Kidney (tissue), 14 donors: Measurements from ENCODE around the gene NUDT5. TPM values are rescaled to one million over a fixed set of nuclear protein-coding genes. Genes with fewer than 3 reads are reported as not detected.

ENCODE experiments used
- DNase-seq, 5 donors: peaks; one replicate each; pipeline ENCODE4 v3.0.0-alpha.2; 2013 to 2020
- FAIRE-seq: peaks from 2 replicates; lab custom pipeline; 2012; peaks lifted over from hg19 to GRCh38; lab: Jason Lieb, UNC
- H3K27ac ChIP-seq, 2 donors: one replicate each; pipeline ENCODE4 v1.7.0; 2013; ENCODE audit warnings: low read depth in 2 of 2, low read length in 2 of 2, inconsistent platforms in 1 of 2
- H3K27me3 ChIP-seq: one replicate; pipeline ENCODE4 v1.7.1; 2013; ENCODE audit warnings: low read length, inconsistent platforms; ENCODE audit not compliant: control insufficient read depth, insufficient read depth
- H3K36me3 ChIP-seq, 3 donors: one replicate each; pipeline versions ENCODE4 v1.7.0 to v1.7.1; 2013; ENCODE audit warnings: low read length in 3 of 3, control low read depth in 1 of 3, inconsistent platforms in 1 of 3; ENCODE audit not compliant: insufficient read depth in 3 of 3, control insufficient read depth in 2 of 3
- H3K4me1 ChIP-seq, 3 donors: one replicate each; pipeline versions ENCODE4 v1.7.0 to v1.7.1; 2013; ENCODE audit warnings: low read length in 3 of 3, inconsistent platforms in 1 of 3, low read depth in 1 of 3; ENCODE audit not compliant: control insufficient read depth in 2 of 3, insufficient read depth in 2 of 3
- H3K4me3 ChIP-seq, 3 donors: one replicate each; pipeline versions ENCODE4 v1.7.0 to v1.8.1; 2013; ENCODE audit warnings: low read length in 3 of 3, control low read depth in 1 of 3, inconsistent platforms in 1 of 3
- H3K9ac ChIP-seq, 3 donors: one replicate each; pipeline versions ENCODE4 v1.7.0 to v1.7.1; 2013; ENCODE audit warnings: low read length in 3 of 3, control low read depth in 1 of 3, inconsistent platforms in 1 of 3
- H3K9me3 ChIP-seq, 3 donors: one replicate each; pipeline versions ENCODE4 v1.7.0 to v1.7.1; 2013; ENCODE audit warnings: low read length in 3 of 3, control low read depth in 1 of 3, inconsistent platforms in 1 of 3; ENCODE audit not compliant: control insufficient read depth in 2 of 3, insufficient read depth in 1 of 3
- CTCF ChIP-seq: IDR thresholded peaks from 3 replicates; pipeline ENCODE4 v1.5.1; 2012; ENCODE audit warnings: mild to moderate bottlenecking, moderate library complexity, borderline replicate concordance; ENCODE audit not compliant: insufficient read depth; ENCODE audit errors: extremely low read depth
- intact Hi-C: fragments of 100-400 bp; cut with DNase I; formaldehyde crosslinking; loops from one replicate; pipeline ENCODE4 v1.11.1; 2022
- polyA plus RNA-seq: library from polyadenylated mRNA; stranded (reverse); fragments of 350-450 nt; fragmentation: Illumina TruSeq; extraction: RNeasy Lipid Tissue Mini Kit (QIAGEN cat#74804); gene quantifications from one replicate; pipeline ENCODE4 v1.2.3, GENCODE V29; 2014; ENCODE audit warnings: low read depth, low replicate concordance; ENCODE audit not compliant: insufficient read depth
- total RNA-seq: library from RNA; stranded (reverse); fragmentation: NEBNext Ultra II Directional; extraction: Animal tissue kit (Norgen Biotek cat#: 25700); gene quantifications from one replicate; pipeline ENCODE4 v1.2.1, GENCODE V29; 2021
- donor health status: control.
- donor health status: control.
- donor health status: control.
- donor health status: control.
- donor health status: control.
- donor health status: DM: yes; HTN: yes; CAD: no.
- donor health status: Normal renal cell carcinoma (clear cell type).

The NUDT5 gene
- total and polyA plus RNA-seq, 2 donors from 2014 or later, result 48.3 to 78.2 TPM

- intact Hi-C loops, result no loop called here
- H3K27ac ChIP-seq, result no peak overlapping the region
- peaks cover 0 to 4% (median 3%) of the 10 kb centered on the region in 3 donors for H3K36me3 ChIP-seq
- DNase-seq (no peak), FAIRE-seq (no peak)
- H3K4me3 ChIP-seq, result peak overlapping the region; percentile 89 to 100 (median 100)
- H3K27me3 ChIP-seq, result no peaks in the 10 kb centered on the region
- no peak for TF ChIP-seq CTCF
- no peaks in the 10 kb centered on the region for H3K9me3 ChIP-seq
- peak overlapping the region; percentile 53 to 99 (median 63) for H3K9ac ChIP-seq
- H3K4me1 ChIP-seq, result peaks cover 0 to 15% (median 5%) of the 10 kb centered on the region in 3 donors
Measured at GRCh38 chr10:12196531-12197211, 980 bp upstream of the NUDT5 start.

GRCh38 chr10:12195281-12195602 lies 449 bp downstream of the NUDT5 start:
- no peak for FAIRE-seq
- Histone ChIP-seq H3K9me3 (no peaks in the 10 kb centered on the region), H3K36me3 (peaks cover 0 to under 1% (median 0%) of the 10 kb centered on the region in 3 donors), H3K4me3 (peak overlapping the region; percentile 89 to 100 (median 100)), H3K9ac (peak overlapping the region; percentile 53 to 99 (median 63)), H3K27me3 (no peaks in the 10 kb centered on the region), H3K27ac (peak overlapping the region; percentile 86 to 92), H3K4me1 (peaks cover 0 to 15% (median 5%) of the 10 kb centered on the region in 3 donors)
- DNase-seq, result no peak
- intact Hi-C loops, result no loop called here
- no peak for TF ChIP-seq CTCF

- Histone ChIP-seq H3K9ac (peak overlapping the region; percentile 53 to 99 (median 63)), H3K27me3 (no peaks in the 10 kb centered on the region), H3K4me3 (peak overlapping the region; percentile 89 to 100 (median 100)), H3K4me1 (peaks cover 0 to 15% (median 5%) of the 10 kb centered on the region in 3 donors), H3K9me3 (no peaks in the 10 kb centered on the region), H3K27ac (peak overlapping the region in 1 of 2 donors; percentile 92), H3K36me3 (peaks cover 0 to 2% (median 0%) of the 10 kb centered on the region in 3 donors)
- TF ChIP-seq CTCF, result no peak
- FAIRE-seq, result no peak
- peak in 4 of 5 donors; percentile 15 to 47 (median 32) for DNase-seq
- intact Hi-C loops, result no loop called here
Measured at GRCh38 chr10:12194752-12195271, 879 bp downstream of the NUDT5 start.
